ENCODE results near the gene DNM1.

- TF ChIP-seq CTCF (IDR thresholded peaks at IDR 0.05) (no peak), POLR2A (IDR thresholded peaks at IDR 0.05) (no peak)
Measured at GRCh38 chr9:128216781-128217553, 13.8 kb downstream of the DNM1 start.
